Measurements from ENCODE around the gene LBHD1.
"Not testable (repeated sequence)": the region's sequence is repeated elsewhere in the genome, so short reads cannot be mapped to it uniquely, and the experiment has no call there.

The LBHD1 gene

DNA sequence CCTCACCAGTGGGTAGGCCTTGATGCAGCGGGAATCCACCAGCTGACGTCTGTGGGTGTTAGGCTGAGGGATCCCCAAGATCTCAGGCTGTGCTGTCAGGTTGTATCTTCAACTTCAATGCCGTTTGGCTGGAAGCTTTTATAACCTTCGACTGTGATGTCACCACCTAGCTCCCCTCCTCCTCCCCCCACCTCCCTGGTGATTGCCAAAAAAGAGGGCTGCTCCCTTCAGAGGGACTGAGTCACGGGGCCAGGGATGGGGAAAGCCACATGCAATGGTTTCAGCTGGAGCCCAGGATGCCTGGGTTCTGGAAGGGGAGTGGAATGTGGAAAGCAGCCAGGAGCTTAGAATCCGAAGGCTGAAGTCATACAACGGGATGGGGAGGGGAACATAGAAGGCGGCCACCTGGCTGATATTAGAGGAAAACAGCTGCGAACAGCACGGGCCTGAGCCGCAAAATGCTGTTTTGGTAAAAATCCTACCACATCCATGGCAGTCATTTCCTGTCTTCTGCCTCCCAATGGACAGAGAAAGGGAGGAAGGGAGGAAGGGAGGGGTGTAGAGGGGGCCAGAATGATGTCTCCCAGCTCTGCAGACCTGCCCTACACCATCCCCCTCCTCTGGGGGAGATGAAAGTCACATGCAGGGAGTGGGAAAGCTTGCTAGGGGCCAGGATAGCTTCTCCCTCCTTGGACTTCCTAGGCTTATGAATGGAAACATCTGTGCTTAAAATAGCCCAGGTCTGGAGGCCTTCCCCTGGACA is 17.5 kb upstream of the LBHD1 start, which contains the start of gene LRRN4CL:
Gene LRRN4CL, minus strand, starts transcription at position 110 of the 763 bp plus-strand sequence. CDS start 1,022 bp downstream, outside the sequence.
- DNase-seq: peak; percentile 19

GRCh38 chr11:62688491-62688890 is 16.4 kb upstream of the LBHD1 start:
- no peak for DNase-seq

GRCh38 chr11:62687508-62688396 is 15.7 kb upstream of the LBHD1 start:
- DNase-seq: no peak

DNA sequence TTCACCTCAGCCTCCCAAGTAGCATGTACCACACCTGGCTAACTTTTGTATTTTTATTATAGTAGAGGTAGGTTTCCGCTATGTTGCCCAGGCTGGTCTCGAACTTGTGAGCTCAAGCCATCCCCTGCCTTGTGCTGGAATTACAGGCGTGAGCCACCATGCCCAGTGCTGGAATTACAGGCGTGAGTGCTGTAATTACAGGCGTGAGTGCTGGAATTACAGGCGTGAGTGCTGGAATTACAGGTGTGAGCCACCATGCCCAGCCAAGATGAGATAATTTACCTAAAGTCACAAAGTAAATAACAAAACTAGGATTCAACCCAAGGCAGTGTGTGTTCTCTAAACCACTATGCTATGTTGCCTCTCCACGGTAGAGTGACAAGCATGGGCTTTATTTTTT is 10.5 kb upstream of the LBHD1 start:
- DNase-seq: no peak

- DNase-seq: peak; percentile 67
Observed at GRCh38 chr11:62680825-62681240, 8.8 kb upstream of the LBHD1 start.

- DNase-seq: peak; percentile 67
Observed at GRCh38 chr11:62678770-62679696, 7.0 kb upstream of the LBHD1 start, which contains the start of gene UBXN1. Gene UBXN1 (minus strand): TSS chr11:62679073. CDS start chr11:62678923, 150 bp downstream.

DNA sequence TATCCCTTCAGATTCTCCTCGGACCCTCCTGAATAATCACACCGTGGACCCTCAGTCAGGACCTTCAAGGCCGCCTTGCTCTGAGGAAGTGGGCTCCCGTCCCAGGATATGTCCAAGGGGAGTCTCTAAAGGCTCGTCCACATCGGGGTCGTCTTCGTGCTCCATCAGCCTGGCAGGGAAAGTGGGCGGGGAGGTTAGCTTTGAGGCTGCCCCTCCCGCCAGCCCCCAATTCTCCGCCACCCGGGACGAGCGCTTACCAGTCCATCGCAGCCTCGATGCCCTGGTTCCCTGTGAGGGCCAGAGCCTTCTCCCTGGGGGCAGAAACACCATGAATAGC is 6.3 kb upstream of the LBHD1 start:
- DNase-seq: no peak

- DNase-seq: no peak
Observed at GRCh38 chr11:62677714-62678113, 5.6 kb upstream of the LBHD1 start.

- no peak for DNase-seq
Observed at GRCh38 chr11:62677156-62677555, 5.1 kb upstream of the LBHD1 start.

GRCh38 chr11:62676698-62677097 is 4.6 kb upstream of the LBHD1 start:
- no peak for DNase-seq

- not testable (repeated sequence) for DNase-seq
Observed at GRCh38 chr11:62675415-62675814, 3.3 kb upstream of the LBHD1 start.

- DNase-seq: no peak
Observed at GRCh38 chr11:62673196-62673525, 1.1 kb upstream of the LBHD1 start.

GRCh38 chr11:62671236-62671607 is 845 bp downstream of the LBHD1 start:
- no peak for DNase-seq

GRCh38 chr11:62669420-62670161 is 2.5 kb downstream of the LBHD1 start:
- peak; percentile 22 for DNase-seq

GRCh38 chr11:62667460-62667859 is 4.6 kb downstream of the LBHD1 start:
- no peak for DNase-seq

- no peak for DNase-seq
Observed at GRCh38 chr11:62666259-62666926, 5.7 kb downstream of the LBHD1 start.

DNA sequence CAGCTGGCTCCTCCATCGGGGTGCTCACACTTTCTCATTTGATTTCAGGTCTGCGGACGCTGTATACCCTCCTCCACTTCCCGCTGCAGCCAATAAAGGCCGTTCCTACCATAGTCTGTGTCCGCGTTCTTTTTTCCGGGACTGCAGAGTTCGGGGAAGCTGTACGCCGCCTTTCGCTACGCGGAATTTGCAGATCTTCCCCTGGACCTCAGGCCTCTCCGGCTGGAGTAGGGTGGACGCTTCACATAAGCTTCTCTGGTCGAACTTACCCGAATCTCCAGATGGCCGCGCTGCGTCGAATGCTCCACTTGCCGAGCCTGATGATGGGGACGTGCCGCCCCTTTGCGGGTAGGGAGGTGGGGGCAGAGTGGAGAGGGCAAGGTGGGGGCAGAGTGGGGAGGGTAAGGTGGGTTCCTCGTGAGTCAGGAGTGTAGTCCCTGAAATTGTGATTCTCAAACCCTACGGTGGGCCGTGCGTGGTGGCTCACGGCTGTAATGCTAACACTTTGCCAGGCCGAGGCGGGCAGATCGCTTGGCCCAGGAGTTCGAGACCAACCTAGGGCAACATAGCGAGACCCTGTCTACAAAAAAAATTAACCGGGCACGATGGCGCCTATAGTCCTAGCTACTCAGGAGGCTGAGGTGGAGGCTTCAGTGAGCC is 6.3 kb downstream of the LBHD1 start:
- no peak for DNase-seq

DNA sequence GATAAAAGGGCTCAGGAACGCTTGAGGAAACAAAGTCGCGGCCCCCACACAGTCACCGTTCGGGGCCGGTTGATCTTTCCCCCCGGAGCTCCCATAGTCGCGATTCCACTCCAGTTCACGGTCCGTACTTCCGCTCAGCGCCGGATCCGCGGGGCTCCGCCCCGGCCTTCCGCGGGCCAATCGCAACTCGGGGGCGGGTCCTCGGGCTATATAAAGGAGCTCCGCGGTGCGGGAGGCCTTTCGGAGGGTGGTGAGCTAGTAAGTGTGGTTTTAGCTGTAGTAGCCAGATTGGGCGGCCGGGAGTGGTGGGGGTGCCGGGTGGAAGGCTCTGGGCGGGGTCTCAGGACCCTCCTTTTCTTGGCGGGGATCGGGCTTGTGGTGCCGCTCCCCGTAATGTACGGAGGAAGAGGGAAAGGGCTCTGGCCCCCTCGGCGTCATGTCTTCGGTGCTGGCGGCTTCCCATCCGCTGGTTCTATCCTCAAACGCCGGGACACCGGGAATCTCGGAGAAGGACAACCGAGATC is 6.9 kb downstream of the LBHD1 start, which contains the start of the genes C11orf98 and CSKMT:
Gene C11orf98, minus strand, starts transcription at position 136 of the 524 bp plus-strand sequence. Its CDS starts 41 bp downstream, at position 95.
Gene CSKMT, plus strand, starts transcription at position 238 of the 524 bp plus-strand sequence. CDS start 568 bp downstream, outside the sequence.
- DNase-seq: peak; percentile 76

DNA sequence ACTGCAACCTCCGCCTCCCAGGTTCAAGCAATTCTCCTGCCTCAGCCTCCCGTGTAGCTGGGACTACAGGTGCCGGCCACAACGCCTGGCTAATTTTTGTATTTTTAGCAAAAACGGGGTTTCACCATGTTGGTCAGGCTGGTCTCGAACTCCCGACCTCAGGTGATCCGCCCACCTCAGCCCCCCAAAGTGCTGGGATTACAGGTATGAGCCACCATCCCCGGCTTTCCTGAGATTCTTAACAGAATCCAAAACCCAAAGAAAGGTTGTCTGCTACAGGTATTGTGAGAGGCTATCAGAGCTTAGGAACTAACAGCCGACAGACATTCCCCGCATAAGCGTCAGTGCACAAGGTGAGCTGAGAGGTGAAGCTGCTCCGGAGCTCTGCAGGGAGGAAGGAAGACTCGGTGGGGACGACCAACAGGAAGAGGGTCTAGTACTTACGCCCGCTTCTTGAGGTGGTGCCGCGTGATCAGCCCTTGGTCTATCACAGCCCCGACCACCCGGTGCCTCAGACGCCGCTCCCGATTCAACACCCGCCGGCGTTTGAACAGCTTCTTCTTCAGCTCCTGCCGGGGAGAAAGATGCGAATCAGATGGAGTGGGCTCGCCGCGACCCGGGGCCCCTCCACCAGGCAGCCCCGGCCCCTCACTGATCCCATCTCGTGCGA is 7.5 kb downstream of the LBHD1 start:
- DNase-seq: peak; percentile 40
